IMR-90 (cell line): ENCODE results near the gene ENPP3. TPM values are rescaled to one million over a fixed set of nuclear protein-coding genes. Genes with fewer than 3 reads are reported as not detected.
A peak's percentile ranks its signal among the peaks of the same experiment; 100 is the strongest.

Experiments used
- ATAC-seq: fragments of 200-7000 bp; cut with Tn5 transposase; 2 replicates; pipeline ENCODE4 v1.9.1; 2020; ENCODE audit warnings: low read depth, mild to moderate bottlenecking, moderate library complexity
- BruUV-seq: library from RNA; stranded (reverse); fragments of 400-500 nt; replicated peaks from 2 replicates; lab custom pipeline; 2021; lab: Mats Ljungman, UMichigan
- CTCF ChIA-PET: fragments of 300-600 bp; formaldehyde crosslinking; extraction: SDS; loops from one replicate; lab custom pipeline; 2021; ENCODE audit warnings: antibody characterized with exemption; lab: Yijun Ruan, JAX
- POLR2A ChIA-PET: fragments of 300-600 bp; sonication (Branson Sonifier 250); formaldehyde crosslinking; loops from one replicate; lab custom pipeline; 2022; ENCODE audit warnings: antibody characterized with exemption; ENCODE audit not compliant: unreplicated experiment; lab: Charles Lee
- DNase-seq: peaks from one replicate; pipeline ENCODE4 v3.0.0; 2013
- H2AFZ ChIP-seq: replicated peaks from 2 replicates; pipeline ENCODE3; 2013; ENCODE audit warnings: low read length, mild to moderate bottlenecking; ENCODE audit not compliant: poor library complexity
- H2AK5ac ChIP-seq: 2 replicates; pipeline ENCODE4 v1.6.1; 2013; ENCODE audit warnings: low read depth, low read length, inconsistent platforms
- H2AK9ac ChIP-seq: replicated peaks from 2 replicates; pipeline ENCODE3; 2013; ENCODE audit warnings: mild to moderate bottlenecking, low read depth, low read length, moderate library complexity; ENCODE audit not compliant: poor library complexity
- H2BK120ac ChIP-seq: 2 replicates; pipeline ENCODE4 v1.6.1; 2013; ENCODE audit warnings: low read depth, low read length, inconsistent platforms
- H2BK15ac ChIP-seq: 3 replicates; pipeline ENCODE4 v1.6.1; 2013; ENCODE audit warnings: low read depth, low read length, inconsistent platforms
- H2BK20ac ChIP-seq: 2 replicates; pipeline ENCODE4 v1.6.1; 2013; ENCODE audit warnings: low read depth, mild to moderate bottlenecking, inconsistent platforms, low read length, moderate library complexity
- H2BK5ac ChIP-seq: 2 replicates; pipeline ENCODE4 v1.6.1; 2013; ENCODE audit warnings: mild to moderate bottlenecking, low read depth, low read length, inconsistent platforms; ENCODE audit not compliant: poor library complexity, severe bottlenecking
- H3K14ac ChIP-seq: replicated peaks from 2 replicates; pipeline ENCODE4 v1.6.1; 2013; ENCODE audit warnings: low read depth, low read length, inconsistent platforms
- H3K18ac ChIP-seq: 2 replicates; pipeline ENCODE4 v1.6.1; 2013; ENCODE audit warnings: low read depth, low read length, control low read depth
- H3K23ac ChIP-seq: 2 replicates; pipeline ENCODE4 v1.6.1; 2013; ENCODE audit warnings: low read depth, low read length, inconsistent platforms
- H3K27ac ChIP-seq: 2 replicates; pipeline ENCODE4 v1.5.1; 2013; ENCODE audit warnings: mild to moderate bottlenecking, control low read depth, low read length; ENCODE audit not compliant: insufficient read depth
- H3K27me3 ChIP-seq: 2 replicates; pipeline ENCODE4 v1.6.1; 2013; ENCODE audit warnings: low read length; ENCODE audit not compliant: control insufficient read depth, insufficient read depth
- H3K36me3 ChIP-seq: 2 replicates; pipeline ENCODE4 v1.6.1; 2013; ENCODE audit warnings: low read length, mixed read lengths; ENCODE audit not compliant: control insufficient read depth, insufficient read depth
- H3K4ac ChIP-seq: 2 replicates; pipeline ENCODE4 v1.6.1; 2013; ENCODE audit warnings: low read depth, low read length, inconsistent platforms
- H3K4me1 ChIP-seq: 2 replicates; pipeline ENCODE4 v1.6.1; 2013; ENCODE audit warnings: low read length, mixed read lengths; ENCODE audit not compliant: control insufficient read depth, insufficient read depth
- H3K4me2 ChIP-seq: 2 replicates; pipeline ENCODE4 v1.6.1; 2013; ENCODE audit warnings: low read depth, mild to moderate bottlenecking, control low read depth, low read length, moderate library complexity
- H3K4me3 ChIP-seq: 2 replicates; pipeline ENCODE4 v1.5.1; 2013; ENCODE audit warnings: low read depth, mild to moderate bottlenecking, control low read depth, low read length, moderate library complexity; ENCODE audit not compliant: insufficient read depth
- H3K56ac ChIP-seq: 2 replicates; pipeline ENCODE4 v1.6.1; 2013; ENCODE audit warnings: low read length, inconsistent platforms; ENCODE audit not compliant: insufficient read depth; ENCODE audit errors: extremely low read depth
- H3K79me1 ChIP-seq, 2 experiments: 2 replicates each; pipeline ENCODE4 v1.6.1; 2013; ENCODE audit warnings: low read length in 2 of 2, inconsistent platforms in 1 of 2, low read depth in 1 of 2
- H3K9ac ChIP-seq: 2 replicates; pipeline ENCODE4 v1.6.1; 2013; ENCODE audit warnings: low read depth, low read length, control low read depth
- H3K9me1 ChIP-seq: 2 replicates; pipeline ENCODE4 v1.6.1; 2013; ENCODE audit warnings: low read length, inconsistent platforms; ENCODE audit not compliant: insufficient read depth
- H3K9me3 ChIP-seq: 2 replicates; pipeline ENCODE4 v1.6.1; 2013; ENCODE audit warnings: low read length; ENCODE audit not compliant: control insufficient read depth, insufficient read depth
- H4K20me1 ChIP-seq: 2 replicates; pipeline ENCODE4 v1.6.1; 2013; ENCODE audit warnings: low read length, inconsistent platforms; ENCODE audit not compliant: insufficient read depth
- H4K5ac ChIP-seq: 2 replicates; pipeline ENCODE4 v1.6.1; 2013; ENCODE audit warnings: mild to moderate bottlenecking, low read depth, low read length, control low read depth
- H4K8ac ChIP-seq, 2 experiments: 2 replicates each; pipeline ENCODE4 v1.6.1; 2013; ENCODE audit warnings: low read depth in 2 of 2, low read length in 2 of 2, control low read depth in 1 of 2, inconsistent platforms in 1 of 2
- H4K91ac ChIP-seq: 2 replicates; pipeline ENCODE4 v1.6.1; 2013; ENCODE audit warnings: low read depth, low read length, inconsistent platforms; ENCODE audit not compliant: insufficient read depth
- NFE2L2 ChIP-seq: fragments of 150-350 bp; IDR thresholded peaks from 2 replicates; pipeline ENCODE4 v1.6.1; 2016; ENCODE audit warnings: low read depth, mild to moderate bottlenecking, low read length
- WGBS, 2 experiments: methylation state at CpG; one replicate each; pipeline versions ENCODE4 v1.1.5 to v1.1.7; 2013; ENCODE audit warnings: missing lambda C conversion rate in 2 of 2; ENCODE audit not compliant: insufficient read length in 1 of 2; ENCODE audit errors: extremely low coverage in 2 of 2; 5-methylcytosine and 5-hydroxymethylcytosine counted together
- dilution Hi-C: fragments of 300-500 bp; cut with HindIII; formaldehyde crosslinking; loops from one replicate; pipeline ENCODE4 v1.14.3; 2018; ENCODE audit warnings: low sequenced_read_pairs; ENCODE audit not compliant: unreplicated experiment
- in situ Hi-C: fragments of 300-500 bp; cut with MboI; formaldehyde crosslinking; loops from 3 replicates; pipeline ENCODE4 v1.14.3; 2019; ENCODE audit warnings: low sequenced_read_pairs, inconsistent platforms, mixed read lengths
- intact Hi-C: fragments of 100-400 bp; cut with micrococcal nuclease; formaldehyde crosslinking; loops from 2 replicates; pipeline ENCODE4 v1.10.0; 2022
- polyA plus RNA-seq, 3 experiments: library from polyadenylated mRNA; depleted of rRNA; stranded (reverse); fragments of >200 nt; gene quantifications; 2 replicates each; pipeline ENCODE4 v1.2.3, GENCODE V29; 2012; ENCODE audit warnings: low replicate concordance in 1 of 3
- total RNA-seq: library from RNA; depleted of rRNA; stranded (reverse); fragments of >200 nt; gene quantifications from 2 replicates; pipeline ENCODE4 v1.2.3, GENCODE V29; 2012
- TF ChIP-seq, protein P1 (sequence below): conservative IDR thresholded peaks from 2 replicates; pipeline ENCODE4 v1.5.1; 2012; ENCODE audit warnings: mild to moderate bottlenecking, low read depth, low read length, improper control_type of control experiment

ENPP3 gene
- total and polyA plus RNA-seq, 2 of the 4 experiments (the other 2 are of a cell fraction): under 0.01 to 0.05 TPM

GRCh38 chr6:131635384-131636340 is 1.4 kb upstream of the ENPP3 start:
- H2BK5ac ChIP-seq: no peak overlapping the region
- peaks cover 3% of the 10 kb centered on the region; the same call in 1 of the 2 replicates for H3K4me1 ChIP-seq
- no peaks in the 10 kb centered on the region; the same call in 1 of the 2 replicates for H3K9me1 ChIP-seq
- TF ChIP-seq, protein P1, sequence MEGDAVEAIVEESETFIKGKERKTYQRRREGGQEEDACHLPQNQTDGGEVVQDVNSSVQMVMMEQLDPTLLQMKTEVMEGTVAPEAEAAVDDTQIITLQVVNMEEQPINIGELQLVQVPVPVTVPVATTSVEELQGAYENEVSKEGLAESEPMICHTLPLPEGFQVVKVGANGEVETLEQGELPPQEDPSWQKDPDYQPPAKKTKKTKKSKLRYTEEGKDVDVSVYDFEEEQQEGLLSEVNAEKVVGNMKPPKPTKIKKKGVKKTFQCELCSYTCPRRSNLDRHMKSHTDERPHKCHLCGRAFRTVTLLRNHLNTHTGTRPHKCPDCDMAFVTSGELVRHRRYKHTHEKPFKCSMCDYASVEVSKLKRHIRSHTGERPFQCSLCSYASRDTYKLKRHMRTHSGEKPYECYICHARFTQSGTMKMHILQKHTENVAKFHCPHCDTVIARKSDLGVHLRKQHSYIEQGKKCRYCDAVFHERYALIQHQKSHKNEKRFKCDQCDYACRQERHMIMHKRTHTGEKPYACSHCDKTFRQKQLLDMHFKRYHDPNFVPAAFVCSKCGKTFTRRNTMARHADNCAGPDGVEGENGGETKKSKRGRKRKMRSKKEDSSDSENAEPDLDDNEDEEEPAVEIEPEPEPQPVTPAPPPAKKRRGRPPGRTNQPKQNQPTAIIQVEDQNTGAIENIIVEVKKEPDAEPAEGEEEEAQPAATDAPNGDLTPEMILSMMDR: no peak
- no peak for TF ChIP-seq NFE2L2
- no peak overlapping the region for H2BK120ac ChIP-seq
- no peak overlapping the region for H2AK5ac ChIP-seq
- no TSS peak for BruUV-seq
- H4K8ac ChIP-seq: no peak overlapping the region
- H2BK15ac ChIP-seq: no peak overlapping the region
- no peaks in the 10 kb centered on the region for H3K9me3 ChIP-seq
- no peak overlapping the region for H4K91ac ChIP-seq
- H3K56ac ChIP-seq: no peak overlapping the region
- ATAC-seq: peak; percentile 84
- H2AK9ac ChIP-seq: no peak overlapping the region
- 20% methylated on average over 1 of the region's 11 CpGs; no CpG with 5 or more reads in 1 of the 2 experiments for WGBS, 2 experiments
- no peaks in the 10 kb centered on the region for H4K20me1 ChIP-seq
- dilution Hi-C loops: no loop called here
- H2AFZ ChIP-seq: no peak overlapping the region
- no peak overlapping the region for H3K23ac ChIP-seq
- CTCF ChIA-PET: interaction anchor here (2.4 kb wide), 1 partner anchor 8 kb away, joined by 18 read pairs; the partner anchor contains the start of gene MED23
- H3K27ac ChIP-seq: no peak overlapping the region
- no peak overlapping the region for H3K18ac ChIP-seq
- no peak overlapping the region for H3K14ac ChIP-seq
- POLR2A ChIA-PET: no interaction called here
- no peak overlapping the region for H3K4me3 ChIP-seq
- no peak overlapping the region for H3K4ac ChIP-seq
- DNase-seq: no peak
- H4K5ac ChIP-seq: no peak overlapping the region
- H3K36me3 ChIP-seq: no peaks in the 10 kb centered on the region
- H3K79me1 ChIP-seq: no peaks in the 10 kb centered on the region
- intact Hi-C loops: no loop called here
- peaks cover 2% of the 10 kb centered on the region for H3K27me3 ChIP-seq
- H3K4me2 ChIP-seq: no peak overlapping the region
- in situ Hi-C loops: no loop called here
- H2BK20ac ChIP-seq: no peak overlapping the region
- no peak overlapping the region for H3K9ac ChIP-seq
